ENCODE results near the gene HNRNPF. TPM values are rescaled to one million over a fixed set of nuclear protein-coding genes. Genes with fewer than 3 reads are reported as not detected.
"Not testable (repeated sequence)": the region's sequence is repeated elsewhere in the genome, so short reads cannot be mapped to it uniquely, and the experiment has no call there.

Gene HNRNPF
- total RNA-seq, 1 donor from 2014 or later, result 211 TPM

GRCh38 chr10:43452356-43452914 lies 43.4 kb upstream of the HNRNPF start:
- Mint-ChIP-seq H3K27me3 (no peaks in the 10 kb centered on the region), H3K9me3 (ENCODE audit: low read depth) (no peaks in the 10 kb centered on the region), H3K27ac (peak overlapping the region; percentile 20), H3K4me1 (ENCODE audit: low read depth) (peaks cover 12% of the 10 kb centered on the region), H3K4me3 (ENCODE audit: low read depth) (no peak overlapping the region), H3K36me3 (ENCODE audit: insufficient read depth) (peaks cover 3% of the 10 kb centered on the region)
- DNase-seq (ENCODE audit: low spot score, unreplicated experiment), result no peak
- no peak for TF ChIP-seq CTCF (IDR thresholded peaks at IDR 0.05; ENCODE audit: unreplicated experiment)

GRCh38 chr10:43448742-43449141 lies 39.8 kb upstream of the HNRNPF start:
- peaks cover 7% of the 10 kb centered on the region for H3K9me3 Mint-ChIP-seq (ENCODE audit: low read depth)
- no peak for DNase-seq (ENCODE audit: low spot score, unreplicated experiment)
- no peak overlapping the region for H3K27ac Mint-ChIP-seq
- H3K4me1 Mint-ChIP-seq (ENCODE audit: low read depth), result peaks cover 2% of the 10 kb centered on the region
- H3K27me3 Mint-ChIP-seq, result no peaks in the 10 kb centered on the region
- peaks cover 17% of the 10 kb centered on the region for H3K36me3 Mint-ChIP-seq (ENCODE audit: insufficient read depth)
- no peak overlapping the region for H3K4me3 Mint-ChIP-seq (ENCODE audit: low read depth)
- TF ChIP-seq CTCF (IDR thresholded peaks at IDR 0.05; ENCODE audit: unreplicated experiment), result no peak

- not testable (repeated sequence) for DNase-seq (ENCODE audit: low spot score, unreplicated experiment)
These were observed 37.4 kb upstream of the HNRNPF start for GRCh38 chr10:43446219-43447017.

GRCh38 chr10:43444897-43445466 lies 36.0 kb upstream of the HNRNPF start:
- H3K4me1 Mint-ChIP-seq (ENCODE audit: low read depth), result no peaks in the 10 kb centered on the region
- H3K4me3 Mint-ChIP-seq (ENCODE audit: low read depth), result no peak overlapping the region
- peaks cover 7% of the 10 kb centered on the region for H3K9me3 Mint-ChIP-seq (ENCODE audit: low read depth)
- peaks cover 17% of the 10 kb centered on the region for H3K36me3 Mint-ChIP-seq (ENCODE audit: insufficient read depth)
- TF ChIP-seq CTCF (IDR thresholded peaks at IDR 0.05; ENCODE audit: unreplicated experiment), result no peak
- DNase-seq (ENCODE audit: low spot score, unreplicated experiment), result no peak
- no peaks in the 10 kb centered on the region for H3K27me3 Mint-ChIP-seq
- peak overlapping the region; percentile 78 for H3K27ac Mint-ChIP-seq

More at GRCh38 chr10:43446219-43447017, 37.4 kb upstream of the HNRNPF start:
- not testable (repeated sequence) for H3K27ac Mint-ChIP-seq; H3K9me3 Mint-ChIP-seq (ENCODE audit: low read depth); H3K4me1 Mint-ChIP-seq (ENCODE audit: low read depth); H3K4me3 Mint-ChIP-seq (ENCODE audit: low read depth); H3K27me3 Mint-ChIP-seq
- H3K36me3 Mint-ChIP-seq (ENCODE audit: insufficient read depth), result peaks cover 17% of the 10 kb centered on the region

- DNase-seq (ENCODE audit: low spot score, unreplicated experiment), result no peak
- Mint-ChIP-seq H3K9me3 (ENCODE audit: low read depth) (peaks cover 7% of the 10 kb centered on the region), H3K27ac (no peak overlapping the region), H3K4me3 (ENCODE audit: low read depth) (no peak overlapping the region), H3K36me3 (ENCODE audit: insufficient read depth) (peaks cover 17% of the 10 kb centered on the region), H3K27me3 (no peaks in the 10 kb centered on the region), H3K4me1 (ENCODE audit: low read depth) (no peaks in the 10 kb centered on the region)
- TF ChIP-seq CTCF (IDR thresholded peaks at IDR 0.05; ENCODE audit: unreplicated experiment), result no peak
These were observed 35.3 kb upstream of the HNRNPF start for GRCh38 chr10:43444323-43444722.
